ENCODE results near the gene ASIC3. TPM values are rescaled to one million over a fixed set of nuclear protein-coding genes. Genes with fewer than 3 reads are reported as not detected.

ASIC3 gene
- total and polyA plus RNA-seq, 2 experiments from 2014 or later: 2.1 to 4.5 TPM

GRCh38 chr7:151066273-151066974 is 18.1 kb downstream of the ASIC3 start:
- Histone ChIP-seq H3K27ac (no peak overlapping the region), H3K9me3 (ENCODE audit: low read depth) (no peaks in the 10 kb centered on the region), H3K4me1 (ENCODE audit: insufficient read depth) (peaks cover 19% of the 10 kb centered on the region), H3K27me3 (no peaks in the 10 kb centered on the region), H3K4me2 (no peak overlapping the region), H3K9me2 (replicated peaks; ENCODE audit: insufficient read depth) (no peaks in the 10 kb centered on the region), H3K4me3 (no peak overlapping the region), H3K36me3 (replicated peaks; ENCODE audit: insufficient read depth, low read depth) (no peaks in the 10 kb centered on the region), H2AFZ (no peak overlapping the region), H4K20me1 (ENCODE audit: insufficient read depth, poor library complexity, severe bottlenecking) (peaks cover 22% of the 10 kb centered on the region), H3K79me2 (peaks cover 32% of the 10 kb centered on the region)
- 97% methylated on average over 32 of the region's 39 CpGs for WGBS (ENCODE audit: low lambda C conversion rate, missing lambda C conversion rate)
- TF ChIP-seq EZH2phosphoT487 (IDR thresholded peaks at IDR 0.05; ENCODE audit: low read depth, severe bottlenecking, unreplicated experiment) (no peak), EZH2 (IDR thresholded peaks at IDR 0.05; ENCODE audit: borderline replicate concordance) (no peak)
- TF ChIP-seq, protein P1, sequence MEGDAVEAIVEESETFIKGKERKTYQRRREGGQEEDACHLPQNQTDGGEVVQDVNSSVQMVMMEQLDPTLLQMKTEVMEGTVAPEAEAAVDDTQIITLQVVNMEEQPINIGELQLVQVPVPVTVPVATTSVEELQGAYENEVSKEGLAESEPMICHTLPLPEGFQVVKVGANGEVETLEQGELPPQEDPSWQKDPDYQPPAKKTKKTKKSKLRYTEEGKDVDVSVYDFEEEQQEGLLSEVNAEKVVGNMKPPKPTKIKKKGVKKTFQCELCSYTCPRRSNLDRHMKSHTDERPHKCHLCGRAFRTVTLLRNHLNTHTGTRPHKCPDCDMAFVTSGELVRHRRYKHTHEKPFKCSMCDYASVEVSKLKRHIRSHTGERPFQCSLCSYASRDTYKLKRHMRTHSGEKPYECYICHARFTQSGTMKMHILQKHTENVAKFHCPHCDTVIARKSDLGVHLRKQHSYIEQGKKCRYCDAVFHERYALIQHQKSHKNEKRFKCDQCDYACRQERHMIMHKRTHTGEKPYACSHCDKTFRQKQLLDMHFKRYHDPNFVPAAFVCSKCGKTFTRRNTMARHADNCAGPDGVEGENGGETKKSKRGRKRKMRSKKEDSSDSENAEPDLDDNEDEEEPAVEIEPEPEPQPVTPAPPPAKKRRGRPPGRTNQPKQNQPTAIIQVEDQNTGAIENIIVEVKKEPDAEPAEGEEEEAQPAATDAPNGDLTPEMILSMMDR (IDR thresholded peaks at IDR 0.05; ENCODE audit: poor library complexity): no peak
- DNase-seq (ENCODE audit: low spot score): no peak

- H3K4me1 ChIP-seq (ENCODE audit: insufficient read depth): peaks cover 5% of the 10 kb centered on the region
- peaks cover 25% of the 10 kb centered on the region for H3K79me2 ChIP-seq
- no peaks in the 10 kb centered on the region for H3K9me3 ChIP-seq (ENCODE audit: low read depth)
- no peak overlapping the region for H2AFZ ChIP-seq
- DNase-seq (ENCODE audit: low spot score): no peak
- H3K27ac ChIP-seq: no peak overlapping the region
- no peaks in the 10 kb centered on the region for H3K27me3 ChIP-seq
- no peak overlapping the region for H3K4me2 ChIP-seq
- H4K20me1 ChIP-seq (ENCODE audit: insufficient read depth, poor library complexity, severe bottlenecking): peaks cover 17% of the 10 kb centered on the region
- no peaks in the 10 kb centered on the region for H3K9me2 ChIP-seq (replicated peaks; ENCODE audit: insufficient read depth)
- 73% methylated on average over 12 of the region's 12 CpGs for WGBS (ENCODE audit: low lambda C conversion rate, missing lambda C conversion rate)
- TF ChIP-seq EZH2phosphoT487 (IDR thresholded peaks at IDR 0.05; ENCODE audit: low read depth, severe bottlenecking, unreplicated experiment) (no peak), EZH2 (IDR thresholded peaks at IDR 0.05; ENCODE audit: borderline replicate concordance) (no peak)
- TF ChIP-seq, protein P1 (IDR thresholded peaks at IDR 0.05; ENCODE audit: poor library complexity): no peak
- H3K4me3 ChIP-seq: no peak overlapping the region
- H3K36me3 ChIP-seq (replicated peaks; ENCODE audit: insufficient read depth, low read depth): no peaks in the 10 kb centered on the region
Observed at GRCh38 chr7:151068069-151068773, 19.9 kb downstream of the ASIC3 start.

GRCh38 chr7:151069841-151070573 is 21.7 kb downstream of the ASIC3 start:
- Histone ChIP-seq H4K20me1 (ENCODE audit: insufficient read depth, poor library complexity, severe bottlenecking) (peaks cover 2% of the 10 kb centered on the region), H3K27me3 (no peaks in the 10 kb centered on the region), H3K79me2 (peaks cover 9% of the 10 kb centered on the region), H3K4me2 (no peak overlapping the region), H3K9me3 (ENCODE audit: low read depth) (no peaks in the 10 kb centered on the region), H3K9me2 (replicated peaks; ENCODE audit: insufficient read depth) (no peaks in the 10 kb centered on the region), H2AFZ (no peak overlapping the region), H3K4me3 (no peak overlapping the region), H3K4me1 (ENCODE audit: insufficient read depth) (no peaks in the 10 kb centered on the region), H3K36me3 (replicated peaks; ENCODE audit: insufficient read depth, low read depth) (no peaks in the 10 kb centered on the region), H3K27ac (no peak overlapping the region)
- TF ChIP-seq, protein P1 (IDR thresholded peaks at IDR 0.05; ENCODE audit: poor library complexity): no peak
- TF ChIP-seq EZH2 (IDR thresholded peaks at IDR 0.05; ENCODE audit: borderline replicate concordance) (no peak), EZH2phosphoT487 (IDR thresholded peaks at IDR 0.05; ENCODE audit: low read depth, severe bottlenecking, unreplicated experiment) (no peak)
- WGBS (ENCODE audit: low lambda C conversion rate, missing lambda C conversion rate): 98% methylated on average over 17 of the region's 17 CpGs
- no peak for DNase-seq (ENCODE audit: low spot score)
